Measurements from ENCODE around the gene MYG1. TPM values are rescaled to one million over a fixed set of nuclear protein-coding genes. Genes with fewer than 3 reads are reported as not detected.

The MYG1 gene
- polyA plus RNA-seq, 2 of the 4 experiments (the other 2 are of a cell fraction): 55.9 to 75.2 TPM

- FAIRE-seq: no peak
- ATAC-seq: no peak; a peak in 1 of 6 replicates
- Histone ChIP-seq H3K27ac (no peak overlapping the region), H3K4me3 (no peak overlapping the region), H3K4me2 (no peak overlapping the region), H3K9me3 (no peaks in the 10 kb centered on the region), H3K4me1 (no peaks in the 10 kb centered on the region)
- POLR2A ChIA-PET: no interaction called here
- TF ChIP-seq TP53 (CRISPR knock-in tag; IDR thresholded peaks at IDR 0.05) (no peak), RFX5 (IDR thresholded peaks at IDR 0.05) (no peak), HOXA7 (CRISPR knock-in tag; IDR thresholded peaks at IDR 0.05) (no peak), POLR2AphosphoS2 (conservative IDR thresholded peaks at IDR 0.05; ENCODE audit: low read length) (no peak), E2F6 (IDR thresholded peaks at IDR 0.05; ENCODE audit: borderline replicate concordance, low read depth) (no peak), KDM5A (IDR thresholded peaks at IDR 0.05) (no peak), HOXB13 (CRISPR knock-in tag; IDR thresholded peaks at IDR 0.05; ENCODE audit: low read depth) (no peak), CBX2 (IDR thresholded peaks at IDR 0.05; ENCODE audit: borderline replicate concordance, low read depth) (no peak), RARB (CRISPR knock-in tag; IDR thresholded peaks at IDR 0.05) (no peak)
- no peak for DNase-seq (ENCODE audit: low read depth in 1 of 2, low spot score in 1 of 2)
- WGBS (ENCODE audit: missing lambda C conversion rate): 65% methylated on average over 3 of the region's 3 CpGs
- CTCF ChIA-PET: interaction anchor here (1.0 to 28.2 kb wide), 10 partner anchors 9 to 219 kb away, joined by 3 to 1046 read pairs (median 8); partner anchors contain the start of genes AAAS, ESPL1, ITGB7 and PFDN5
Measured at GRCh38 chr12:53279283-53279869, 20.1 kb upstream of the MYG1 start.

GRCh38 chr12:53279888-53280498, 19.5 kb upstream of the MYG1 start:
- POLR2A ChIA-PET: no interaction called here
- WGBS (ENCODE audit: missing lambda C conversion rate): 96% methylated on average over 9 of the region's 9 CpGs
- CTCF ChIA-PET: interaction anchor here (0.6 to 28.2 kb wide), 8 partner anchors 9 to 111 kb away, joined by 3 to 1046 read pairs (median 6); partner anchors contain the start of genes AAAS, ESPL1, ITGB7 and PFDN5
- no peak for FAIRE-seq
- no peak for ATAC-seq
- Histone ChIP-seq H3K4me2 (no peak overlapping the region), H3K4me3 (no peak overlapping the region), H3K27ac (no peak overlapping the region), H3K4me1 (no peaks in the 10 kb centered on the region), H3K9me3 (no peaks in the 10 kb centered on the region)
- DNase-seq (ENCODE audit: low read depth in 1 of 2, low spot score in 1 of 2): no peak
- TF ChIP-seq NPAS2 (CRISPR knock-in tag; IDR thresholded peaks at IDR 0.05; ENCODE audit: borderline replicate concordance) (no peak), EHF (CRISPR knock-in tag; IDR thresholded peaks at IDR 0.05) (no peak), ATOH8 (CRISPR knock-in tag; IDR thresholded peaks at IDR 0.05; ENCODE audit: low read depth) (no peak), KDM5A (IDR thresholded peaks at IDR 0.05) (no peak), CHD4 (IDR thresholded peaks at IDR 0.05; ENCODE audit: borderline replicate concordance) (no peak), KDM1A (IDR thresholded peaks at IDR 0.05; ENCODE audit: low read depth) (no peak), ZC3H11A (IDR thresholded peaks at IDR 0.05) (no peak), RFX5 (IDR thresholded peaks at IDR 0.05) (no peak), PHF8 (IDR thresholded peaks at IDR 0.05; ENCODE audit: borderline replicate concordance, low read depth) (no peak), E2F6 (IDR thresholded peaks at IDR 0.05; ENCODE audit: borderline replicate concordance, low read depth) (no peak), JUNB (IDR thresholded peaks at IDR 0.05) (no peak), MAX (IDR thresholded peaks at IDR 0.05) (no peak), RAD21 (conservative IDR thresholded peaks at IDR 0.05 in 1 of 2, IDR thresholded peaks at IDR 0.05 in 1 of 2) (no peak)

- POLR2A ChIA-PET: interaction anchor here (0.5 to 1.6 kb wide), 3 partner anchors 9 to 148 kb away, joined by 3 to 5 read pairs (median 3); partner anchors contain the start of genes AAAS and PFDN5
Measured at GRCh38 chr12:53286448-53286847, 13.0 kb upstream of the MYG1 start.

More at GRCh38 chr12:53286448-53286847, 13.0 kb upstream of the MYG1 start:
- no peak for FAIRE-seq
- CTCF ChIA-PET: interaction anchor here (0.6 to 28.2 kb wide), 17 partner anchors 8 to 229 kb away, joined by 3 to 1046 read pairs (median 6); partner anchors contain the start of genes AAAS, ESPL1 and ITGB7
- no peaks in the 10 kb centered on the region for H3K4me1 ChIP-seq
- H3K4me3 ChIP-seq: no peak overlapping the region
- H3K9me3 ChIP-seq: no peaks in the 10 kb centered on the region
- WGBS (ENCODE audit: missing lambda C conversion rate): 85% methylated on average over 9 of the region's 9 CpGs
- no peak for ATAC-seq
- TF ChIP-seq KDM1A (IDR thresholded peaks at IDR 0.05; ENCODE audit: low read depth) (no peak), CEBPB (IDR thresholded peaks at IDR 0.05) (no peak), HES2 (IDR thresholded peaks at IDR 0.05) (no peak), CBX2 (IDR thresholded peaks at IDR 0.05; ENCODE audit: borderline replicate concordance, low read depth) (no peak), EHF (CRISPR knock-in tag; IDR thresholded peaks at IDR 0.05) (no peak), RNF2 (IDR thresholded peaks at IDR 0.05; ENCODE audit: borderline replicate concordance, low read depth) (no peak), HMGXB4 (CRISPR knock-in tag; IDR thresholded peaks at IDR 0.05; ENCODE audit: borderline replicate concordance) (no peak), JUN (IDR thresholded peaks at IDR 0.05) (no peak), ZNF302 (CRISPR knock-in tag; IDR thresholded peaks at IDR 0.05) (no peak), MAX (IDR thresholded peaks at IDR 0.05) (no peak), RARB (CRISPR knock-in tag; IDR thresholded peaks at IDR 0.05) (no peak)
- H3K4me2 ChIP-seq: no peak overlapping the region
- no peak overlapping the region for H3K27ac ChIP-seq
- DNase-seq (ENCODE audit: low read depth in 1 of 2, low spot score in 1 of 2): no peak

All from A549 (cell line).